GM21528 (cell line): ENCODE data around the gene NME7.
"Not testable (repeated sequence)": the region's sequence is repeated elsewhere in the genome, so short reads cannot be mapped to it uniquely, and the experiment has no call there.

ENCODE experiments used
- ATAC-seq: cut with Tn5 transposase; IDR thresholded peaks from one replicate; pipeline ENCODE4 v1.9.1; 2021; ENCODE audit warnings: mild to moderate bottlenecking, moderate library complexity; ENCODE audit not compliant: unreplicated experiment, low FRiP score

NME7 gene

GRCh38 chr1:169133801-169134502 lies 233.6 kb downstream of the NME7 start:
- ATAC-seq, result no peak

- no peak for ATAC-seq
Observed at GRCh38 chr1:169133228-169133576, 234.4 kb downstream of the NME7 start.

- ATAC-seq, result no peak
Observed at GRCh38 chr1:169132512-169133227, 234.9 kb downstream of the NME7 start.

- ATAC-seq, result no peak
Observed at GRCh38 chr1:169130683-169131082, 236.9 kb downstream of the NME7 start.

- no peak for ATAC-seq
Observed at GRCh38 chr1:169129109-169129784, 238.3 kb downstream of the NME7 start.

GRCh38 chr1:169128562-169128961 lies 239.0 kb downstream of the NME7 start:
- no peak for ATAC-seq

GRCh38 chr1:169127305-169127704 lies 240.3 kb downstream of the NME7 start:
- ATAC-seq, result no peak

GRCh38 chr1:169126335-169126734 lies 241.3 kb downstream of the NME7 start:
- ATAC-seq, result no peak

- not testable (repeated sequence) for ATAC-seq
Observed at GRCh38 chr1:169125597-169125996, 242.0 kb downstream of the NME7 start.

GRCh38 chr1:169124459-169124858 lies 243.1 kb downstream of the NME7 start:
- ATAC-seq, result no peak

- ATAC-seq, result no peak
Observed at GRCh38 chr1:169122976-169123375, 244.6 kb downstream of the NME7 start.

GRCh38 chr1:169121146-169121923 lies 246.3 kb downstream of the NME7 start:
- ATAC-seq, result no peak

GRCh38 chr1:169120066-169120465 lies 247.5 kb downstream of the NME7 start:
- no peak for ATAC-seq

GRCh38 chr1:169119405-169119804 lies 248.2 kb downstream of the NME7 start:
- no peak for ATAC-seq

GRCh38 chr1:169118227-169118626 lies 249.4 kb downstream of the NME7 start:
- ATAC-seq, result no peak

- ATAC-seq, result no peak
Observed at GRCh38 chr1:169117599-169117998, 250.0 kb downstream of the NME7 start.

- ATAC-seq, result no peak
Observed at GRCh38 chr1:169117014-169117413, 250.6 kb downstream of the NME7 start.

GRCh38 chr1:169115891-169116585 lies 251.6 kb downstream of the NME7 start:
- ATAC-seq, result peak; percentile 66

GRCh38 chr1:169113613-169114119 lies 253.9 kb downstream of the NME7 start:
- no peak for ATAC-seq

GRCh38 chr1:169112241-169112640 lies 255.4 kb downstream of the NME7 start:
- ATAC-seq, result no peak
